ENCODE results near the gene ALK. TPM values are rescaled to one million over a fixed set of nuclear protein-coding genes. Genes with fewer than 3 reads are reported as not detected.

ALK gene
- total RNA-seq, 1 experiment from 2014 or later, result not detected

DNA sequence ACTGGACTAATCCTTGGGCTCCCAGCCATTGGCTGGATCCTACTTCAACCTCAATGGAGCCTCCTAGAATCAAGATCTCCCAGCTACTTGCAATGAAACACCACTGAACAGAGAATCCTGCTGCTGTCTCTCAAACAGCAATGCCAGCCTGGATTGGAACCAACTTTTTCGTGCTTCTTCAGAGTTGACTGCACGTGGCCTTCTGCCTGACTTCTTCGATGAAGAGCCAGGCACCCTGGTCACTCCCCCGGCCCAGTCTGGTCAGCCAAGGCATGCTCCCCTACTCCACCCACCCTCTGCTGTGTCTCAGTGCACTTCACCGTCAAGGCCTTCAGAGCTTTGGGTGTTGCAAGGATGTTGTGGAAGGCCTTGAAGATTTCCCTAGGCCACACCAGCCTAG lies 657.5 kb downstream of the ALK start:
- H3K36me3 Mint-ChIP-seq (ENCODE audit: insufficient read depth in 1 of 3, low read depth in 3 of 3), result no peaks in the 10 kb centered on the region
- no peak overlapping the region for H3K18ac ChIP-seq (ENCODE audit: insufficient read length, low read depth, low read length)

More for the DNA sequence above, 657.5 kb downstream of the ALK start:
- no peak overlapping the region for H3K56ac ChIP-seq (ENCODE audit: insufficient read length, low read depth, low read length)
- Mint-ChIP-seq H3K4me3 (no peak overlapping the region), H3K4me1 (peaks cover 2% of the 10 kb centered on the region in 2 experiments; a peak in 1 of 4 replicates), H3K27me3 (ENCODE audit: low read depth) (no peaks in the 10 kb centered on the region; the same call in 1 of the 2 replicates), H3K9me3 (peaks cover 3 to 4% of the 10 kb centered on the region in 2 experiments; a peak in 1 of 5 replicates), H3K27ac (no peak overlapping the region)
- no peak overlapping the region for H3K27ac ChIP-seq (ENCODE audit: insufficient read length, low read depth, low read length)
- H2BK12ac ChIP-seq (ENCODE audit: insufficient read length, low read depth, low read length), result no peak overlapping the region
- H2AK5ac ChIP-seq (ENCODE audit: insufficient read length, low read length), result no peak overlapping the region
- H3T11ph ChIP-seq (ENCODE audit: low read length), result no peak overlapping the region
- TF ChIP-seq, protein P1, sequence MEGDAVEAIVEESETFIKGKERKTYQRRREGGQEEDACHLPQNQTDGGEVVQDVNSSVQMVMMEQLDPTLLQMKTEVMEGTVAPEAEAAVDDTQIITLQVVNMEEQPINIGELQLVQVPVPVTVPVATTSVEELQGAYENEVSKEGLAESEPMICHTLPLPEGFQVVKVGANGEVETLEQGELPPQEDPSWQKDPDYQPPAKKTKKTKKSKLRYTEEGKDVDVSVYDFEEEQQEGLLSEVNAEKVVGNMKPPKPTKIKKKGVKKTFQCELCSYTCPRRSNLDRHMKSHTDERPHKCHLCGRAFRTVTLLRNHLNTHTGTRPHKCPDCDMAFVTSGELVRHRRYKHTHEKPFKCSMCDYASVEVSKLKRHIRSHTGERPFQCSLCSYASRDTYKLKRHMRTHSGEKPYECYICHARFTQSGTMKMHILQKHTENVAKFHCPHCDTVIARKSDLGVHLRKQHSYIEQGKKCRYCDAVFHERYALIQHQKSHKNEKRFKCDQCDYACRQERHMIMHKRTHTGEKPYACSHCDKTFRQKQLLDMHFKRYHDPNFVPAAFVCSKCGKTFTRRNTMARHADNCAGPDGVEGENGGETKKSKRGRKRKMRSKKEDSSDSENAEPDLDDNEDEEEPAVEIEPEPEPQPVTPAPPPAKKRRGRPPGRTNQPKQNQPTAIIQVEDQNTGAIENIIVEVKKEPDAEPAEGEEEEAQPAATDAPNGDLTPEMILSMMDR (conservative IDR thresholded peaks at IDR 0.05), result no peak
- H4K20me1 ChIP-seq (ENCODE audit: control insufficient read depth, insufficient read depth, insufficient read length), result no peaks in the 10 kb centered on the region
- no peaks in the 10 kb centered on the region for H3K79me1 ChIP-seq (ENCODE audit: insufficient read depth, low read depth, low read length, poor library complexity, severe bottlenecking)
- H3K23ac ChIP-seq (ENCODE audit: insufficient read length, low read depth, low read length), result no peak overlapping the region
- H3K14ac ChIP-seq (ENCODE audit: insufficient read depth, low read length), result no peak overlapping the region
- H3K27me3 ChIP-seq (ENCODE audit: insufficient read depth, low read length), result no peaks in the 10 kb centered on the region
- no peaks in the 10 kb centered on the region for H3K4me1 ChIP-seq (ENCODE audit: insufficient read depth, low read length)
- no peak overlapping the region for H3K4me2 ChIP-seq (ENCODE audit: insufficient read depth, insufficient read length, low read length)
- H2BK120ac ChIP-seq (ENCODE audit: low read depth, low read length, poor library complexity, severe bottlenecking), result no peak overlapping the region
- no peak overlapping the region for H4K8ac ChIP-seq (replicated peaks; ENCODE audit: insufficient read length, low read depth, low read length)
- WGBS (ENCODE audit: extremely low coverage, insufficient read length, low lambda C conversion rate), result no CpG with 5 or more reads among the region's 5 CpGs
- H3K9ac ChIP-seq (ENCODE audit: extremely low read depth, insufficient read length, low read length), result no peak overlapping the region
- H2BK15ac ChIP-seq (ENCODE audit: low read depth, low read length), result no peak overlapping the region
- no peak overlapping the region for H3K4ac ChIP-seq (ENCODE audit: low read depth, low read length)
- no peak for DNase-seq
- H3K9me3 ChIP-seq (ENCODE audit: control insufficient read depth, low read depth, low read length), result no peaks in the 10 kb centered on the region
- H3K23me2 ChIP-seq (ENCODE audit: insufficient read length, low read depth, low read length, poor library complexity, severe bottlenecking), result no peaks in the 10 kb centered on the region
- no peak overlapping the region for H2AFZ ChIP-seq (ENCODE audit: low read length)
- H2BK20ac ChIP-seq (ENCODE audit: low read depth, low read length, poor library complexity, severe bottlenecking), result no peak overlapping the region
- H2BK5ac ChIP-seq (ENCODE audit: insufficient read length, low read length), result no peak overlapping the region
- no peaks in the 10 kb centered on the region for H3K79me2 ChIP-seq (ENCODE audit: insufficient read depth, low read length)
- no peak overlapping the region for H4K5ac ChIP-seq (ENCODE audit: insufficient read length, low read depth, low read length)
- H4K91ac ChIP-seq (ENCODE audit: insufficient read length, low read depth, low read length), result no peak overlapping the region
